ENCODE measurements around the gene FAT1. TPM values are rescaled to one million over a fixed set of nuclear protein-coding genes. Genes with fewer than 3 reads are reported as not detected.
A peak's percentile ranks its signal among the peaks of the same experiment; 100 is the strongest.

FAT1 gene
- total RNA-seq, 1 experiment from 2014 or later = 269 TPM

DNA sequence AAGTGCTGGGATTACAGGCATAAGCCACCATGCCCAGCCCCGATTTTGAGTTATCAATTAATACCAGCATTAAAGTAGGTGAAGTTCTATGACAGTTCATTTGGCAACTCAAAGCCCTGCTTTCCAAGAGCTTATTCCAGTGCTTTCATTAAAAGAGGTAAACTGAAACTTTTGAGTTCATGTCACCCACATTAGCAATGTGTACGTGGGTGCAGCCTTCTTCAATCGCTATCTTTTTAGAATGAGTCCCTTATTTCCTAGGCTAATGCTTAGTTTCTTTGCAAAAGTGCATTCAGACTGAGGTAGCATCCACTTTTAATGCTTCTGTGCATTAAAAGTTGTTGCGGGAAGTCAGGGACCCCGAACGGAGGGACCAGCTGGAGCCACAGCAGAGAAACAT is 142.2 kb downstream of the FAT1 start:
- DNase-seq (ENCODE audit: low read depth) = no peak

DNA sequence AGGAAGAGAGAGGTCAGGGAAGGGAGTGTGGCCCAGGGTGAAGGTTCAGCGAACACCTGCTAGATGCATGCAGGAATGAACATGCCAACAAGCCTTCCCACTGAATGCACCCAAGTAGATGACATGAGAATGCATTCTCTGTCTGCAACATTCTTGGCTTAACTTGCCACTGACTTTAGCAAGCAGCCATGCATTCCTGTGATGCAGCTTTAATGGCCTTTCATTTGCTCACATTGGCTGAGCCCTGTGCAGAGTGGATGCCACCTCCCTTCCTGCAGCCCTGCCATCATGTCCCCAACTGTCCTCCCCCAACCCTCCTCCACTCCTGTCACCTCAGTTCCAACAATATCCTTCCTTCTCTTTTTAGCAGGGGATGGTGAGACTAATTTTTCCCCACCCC is 143.0 kb downstream of the FAT1 start:
- DNase-seq (ENCODE audit: low read depth) = no peak

DNA sequence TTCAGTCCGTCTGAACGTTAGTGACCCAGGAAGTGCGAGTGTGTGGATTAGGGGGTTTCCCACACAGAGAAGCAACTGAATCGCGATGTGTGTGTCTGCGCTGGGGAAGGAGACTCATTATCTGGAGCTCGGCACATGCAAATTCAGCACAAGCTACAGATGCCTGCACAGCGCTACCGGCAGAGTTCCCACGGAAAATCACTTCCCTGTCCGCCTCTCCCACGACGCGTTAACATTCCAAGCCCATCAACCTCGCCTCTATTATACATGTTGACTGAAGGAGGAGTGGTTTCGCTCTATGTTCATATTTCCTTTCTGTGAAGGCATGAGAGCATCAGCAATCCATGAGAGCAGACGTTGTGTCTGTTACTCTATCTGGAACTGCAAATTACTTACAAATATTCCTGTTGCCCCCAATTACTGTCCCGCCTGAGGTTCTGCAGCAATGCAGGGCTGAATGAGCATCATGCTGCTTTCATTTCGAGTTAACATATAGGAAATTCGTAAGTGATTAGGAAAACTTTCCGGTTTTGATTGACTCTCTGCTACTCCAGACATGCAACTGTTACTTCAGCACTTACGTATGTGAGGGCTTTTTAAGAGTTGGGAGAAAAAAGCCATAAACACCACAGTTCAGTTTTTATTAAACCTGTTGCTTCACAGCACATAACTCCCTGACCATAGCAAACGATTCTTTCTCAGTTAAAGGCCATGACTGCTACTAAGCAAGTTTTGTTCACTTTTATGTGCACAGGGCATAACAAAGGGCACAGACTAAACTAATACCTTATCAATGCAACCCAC is 153.3 kb downstream of the FAT1 start:
- no peak for DNase-seq (ENCODE audit: low read depth)

DNA sequence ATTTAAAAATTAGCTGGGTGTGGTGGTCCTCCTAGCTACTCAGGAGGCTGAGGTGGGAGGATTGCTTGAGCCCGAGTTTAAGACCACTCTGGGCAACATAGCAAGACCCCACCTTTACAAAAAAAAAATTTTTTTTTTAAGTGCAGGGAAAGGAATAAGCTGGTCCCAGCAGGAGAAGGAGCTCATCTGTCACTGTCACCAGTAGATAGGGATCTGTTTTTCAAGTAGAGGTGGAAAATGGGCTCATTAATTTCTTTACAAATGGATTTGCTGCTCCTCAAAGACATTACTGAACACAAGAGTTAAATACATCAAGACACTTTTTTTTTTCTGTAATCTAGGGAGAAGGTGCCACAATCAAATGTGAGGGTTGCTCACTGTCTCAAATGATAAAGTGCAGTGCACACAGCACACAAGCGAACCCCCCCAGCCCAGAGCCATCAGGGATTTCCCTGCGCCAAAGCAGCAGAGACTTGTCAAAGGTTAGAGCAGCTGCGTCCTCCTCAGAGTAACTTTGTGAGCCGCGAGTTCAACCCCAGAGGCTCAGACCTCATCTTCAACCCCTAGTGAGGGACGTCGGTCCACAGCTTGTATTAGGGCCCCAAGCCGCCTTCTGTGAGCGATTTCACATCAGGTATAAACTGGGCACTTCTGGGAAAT is 154.0 kb downstream of the FAT1 start:
- no peak for DNase-seq (ENCODE audit: low read depth)

DNA sequence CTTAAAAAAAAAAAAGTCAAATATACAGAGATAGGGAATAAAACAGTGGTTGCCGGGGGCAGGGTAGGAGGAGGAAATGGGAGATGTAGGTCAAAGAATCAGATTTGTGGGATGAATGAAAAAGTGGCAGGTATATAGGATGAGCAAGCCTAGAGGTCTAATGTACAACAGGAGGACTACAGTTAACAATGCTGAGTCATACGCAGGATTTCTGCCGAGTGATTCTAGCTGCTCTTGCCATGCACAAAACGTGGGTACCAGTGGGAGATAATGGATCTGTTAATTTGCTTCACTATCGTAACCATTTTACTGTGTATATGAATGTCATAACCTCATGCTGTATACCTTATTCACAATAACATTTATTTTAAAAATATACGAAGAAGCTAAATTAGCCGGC is 157.6 kb downstream of the FAT1 start:
- DNase-seq (ENCODE audit: low read depth) = no peak

DNA sequence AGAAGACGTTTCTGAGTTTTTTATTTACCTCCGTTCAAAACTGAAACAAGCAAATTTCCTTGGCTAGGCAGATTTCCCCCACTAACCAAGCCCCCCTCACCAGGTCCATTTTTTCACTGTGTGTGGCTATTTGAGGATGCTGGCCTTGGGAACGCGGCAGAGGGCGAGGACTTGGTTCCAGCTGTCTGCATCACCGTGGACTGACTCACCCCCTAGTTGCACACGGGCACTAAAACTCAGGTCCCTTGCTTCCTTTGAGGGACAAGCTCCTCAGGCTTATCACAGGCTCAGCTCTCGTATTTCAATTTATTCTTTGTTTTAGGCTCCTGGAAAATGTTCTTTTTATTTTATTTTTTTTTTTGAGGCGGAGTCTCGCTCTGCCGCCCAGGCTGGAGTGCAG is 159.9 kb downstream of the FAT1 start:
- peak; percentile 29 for DNase-seq (ENCODE audit: low read depth)

DNA sequence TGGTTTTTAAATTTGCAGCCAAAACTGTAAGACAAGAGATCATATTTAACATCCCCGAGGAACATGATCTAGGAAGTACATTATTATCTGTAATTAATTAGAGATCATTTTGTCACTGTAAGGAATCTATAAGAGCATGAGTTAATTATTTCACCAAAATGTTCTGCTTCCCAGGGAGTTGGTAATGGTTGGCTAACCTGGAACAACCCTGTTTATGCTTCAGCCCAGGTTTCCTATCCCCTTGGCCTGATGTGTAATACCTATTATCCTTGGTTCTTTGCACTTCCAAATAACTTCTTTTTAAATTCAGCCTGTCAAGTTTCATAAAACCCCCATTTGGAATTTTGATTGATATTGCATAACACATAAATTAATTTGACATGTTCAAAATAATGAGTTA is 161.9 kb downstream of the FAT1 start:
- no peak for DNase-seq (ENCODE audit: low read depth)

DNA sequence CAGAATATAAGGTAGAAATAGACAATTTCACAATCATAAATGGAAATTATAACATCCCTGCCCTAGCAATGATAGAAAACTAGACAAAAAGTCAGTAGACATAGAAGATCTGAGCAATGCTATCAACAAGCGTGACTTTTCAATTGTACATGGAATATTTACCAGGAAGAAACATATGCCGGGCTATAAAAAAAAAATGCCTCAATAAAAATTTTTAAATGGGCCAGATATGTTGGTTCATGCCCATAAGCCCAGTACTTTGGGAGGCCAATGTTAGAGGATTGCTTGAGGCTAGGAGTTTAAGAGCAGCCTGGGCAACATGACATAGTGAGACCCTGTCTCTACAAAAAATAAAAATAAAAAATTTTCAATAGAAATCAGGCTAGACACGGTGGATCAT is 163.0 kb downstream of the FAT1 start:
- DNase-seq (ENCODE audit: low read depth) = no peak

DNA sequence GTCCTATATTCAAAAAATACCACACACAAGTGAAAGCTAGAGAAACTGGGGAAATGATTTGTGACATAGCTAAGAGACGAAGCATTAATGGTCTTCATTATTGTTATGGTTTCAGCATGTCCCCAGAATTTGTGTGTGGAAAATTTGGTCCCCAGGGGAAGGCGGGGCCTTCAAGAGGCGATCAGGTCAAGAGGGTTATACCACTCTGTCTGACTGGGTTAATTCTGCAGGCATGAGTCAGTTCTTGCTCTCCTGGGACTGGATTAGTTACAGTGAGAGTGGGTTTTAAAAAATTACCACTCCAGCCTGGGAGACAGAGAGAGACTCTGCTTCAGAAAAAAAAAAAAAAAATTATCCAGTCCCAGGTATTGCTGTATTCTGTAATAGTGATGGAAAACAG is 166.2 kb downstream of the FAT1 start:
- DNase-seq (ENCODE audit: low read depth) = peak; percentile 85

DNA sequence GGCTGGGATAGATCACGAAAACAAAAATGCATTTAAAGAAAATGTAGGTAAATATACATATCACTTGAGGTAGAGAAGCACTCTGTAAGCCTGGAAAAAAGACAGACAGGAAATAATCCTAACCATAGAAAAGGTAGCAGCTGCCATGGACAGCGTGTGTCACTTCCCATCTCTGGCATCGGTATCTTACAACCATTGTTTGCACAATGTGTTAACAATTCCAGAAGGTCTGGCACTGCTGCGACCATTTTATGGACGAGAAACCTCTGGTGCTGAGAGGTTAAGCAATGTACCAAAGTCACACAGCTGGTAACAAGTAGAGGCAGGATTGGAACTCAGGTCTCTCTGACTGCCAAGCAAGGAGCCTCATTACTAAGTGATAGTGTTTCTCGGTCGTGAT is 166.6 kb downstream of the FAT1 start:
- peak; percentile 55 for DNase-seq (ENCODE audit: low read depth)

DNA sequence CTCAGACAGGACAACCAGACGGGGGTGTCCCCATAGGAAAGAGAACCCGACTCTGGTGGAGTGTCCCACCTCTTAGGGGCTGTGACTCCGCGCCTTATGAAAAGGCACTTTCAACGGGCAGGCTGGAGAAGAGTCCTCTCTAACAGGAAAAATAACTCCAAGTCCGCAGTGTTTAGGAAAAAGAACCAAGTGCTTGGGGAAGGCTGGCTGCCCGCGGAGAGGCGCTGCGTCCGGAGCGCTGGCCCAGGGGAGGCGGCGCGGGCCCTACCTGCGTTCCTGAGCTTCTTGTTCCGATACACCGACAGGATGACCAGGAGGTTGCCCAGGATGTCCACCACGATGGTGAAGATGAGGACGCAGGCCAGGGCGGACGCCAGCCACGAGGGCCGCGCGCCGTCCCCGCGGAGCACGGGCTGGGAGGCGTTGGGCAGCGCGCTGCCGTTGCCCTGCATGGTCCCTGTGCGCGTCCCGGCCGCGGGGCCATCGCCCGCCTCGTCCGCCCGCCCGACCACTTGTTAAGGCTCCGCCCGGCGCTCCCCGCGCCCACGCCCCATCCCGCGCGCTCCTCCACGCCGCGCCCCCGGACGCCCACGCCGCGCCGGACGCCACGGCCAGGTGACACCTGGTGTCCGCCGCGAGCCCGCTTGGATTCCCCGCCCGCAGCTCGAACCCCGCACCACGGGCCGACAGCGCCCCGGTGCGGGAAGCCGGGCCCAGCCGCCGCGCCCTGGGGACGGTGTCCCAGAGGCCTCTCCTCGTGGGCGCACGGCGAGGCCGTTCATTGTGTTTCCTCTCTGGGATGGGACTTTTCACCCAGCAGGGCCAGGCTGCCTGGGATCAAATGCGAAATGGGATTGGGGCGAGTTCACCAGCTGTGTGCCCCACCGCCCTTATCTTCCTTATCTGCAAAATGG is 168.5 kb downstream of the FAT1 start, which contains the start of gene MTNR1A:
TSS of gene MTNR1A (minus strand) at position 654 of the 914 bp plus-strand sequence. CDS start at position 452, 202 bp downstream.
- no peak for DNase-seq (ENCODE audit: low read depth)

DNA sequence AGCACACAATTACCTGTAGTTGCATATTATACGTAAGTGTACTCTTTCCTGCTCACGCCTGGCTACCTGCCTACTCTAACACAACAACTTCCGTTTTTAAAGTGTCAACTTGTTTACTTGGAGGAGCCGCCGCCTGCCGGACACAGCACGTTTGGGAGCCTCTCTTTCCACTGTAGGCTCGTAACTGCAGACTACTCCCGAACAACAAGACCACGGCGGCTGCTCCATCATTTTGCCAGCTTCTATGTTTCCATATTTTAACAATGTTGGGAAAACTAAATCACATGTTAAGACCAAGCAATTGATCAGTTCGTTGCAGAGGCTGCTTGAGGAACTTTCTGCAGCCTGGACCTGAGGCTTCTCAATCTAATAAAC is 169.1 kb downstream of the FAT1 start:
- DNase-seq (ENCODE audit: low read depth) = peak; percentile 11

DNA sequence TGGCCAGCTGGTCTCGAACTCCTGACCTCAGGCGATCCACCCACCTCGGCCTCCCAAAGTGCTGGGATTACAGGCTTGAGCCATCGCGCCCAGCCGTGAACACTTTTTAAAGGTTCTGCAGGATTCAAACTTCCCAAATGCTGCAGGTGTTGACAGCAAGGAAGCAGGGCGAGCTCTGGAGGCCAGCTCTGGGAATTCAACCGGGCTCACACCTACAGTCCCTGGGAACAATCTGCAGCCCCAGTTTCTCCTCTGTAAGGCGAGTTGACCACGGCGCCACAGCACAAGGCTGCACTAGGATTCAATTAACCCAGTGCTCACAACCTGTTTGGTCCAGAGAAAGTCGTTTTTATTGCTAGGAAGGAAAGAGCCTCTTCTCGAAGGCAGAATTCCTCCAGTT is 169.9 kb downstream of the FAT1 start:
- no peak for DNase-seq (ENCODE audit: low read depth)

DNA sequence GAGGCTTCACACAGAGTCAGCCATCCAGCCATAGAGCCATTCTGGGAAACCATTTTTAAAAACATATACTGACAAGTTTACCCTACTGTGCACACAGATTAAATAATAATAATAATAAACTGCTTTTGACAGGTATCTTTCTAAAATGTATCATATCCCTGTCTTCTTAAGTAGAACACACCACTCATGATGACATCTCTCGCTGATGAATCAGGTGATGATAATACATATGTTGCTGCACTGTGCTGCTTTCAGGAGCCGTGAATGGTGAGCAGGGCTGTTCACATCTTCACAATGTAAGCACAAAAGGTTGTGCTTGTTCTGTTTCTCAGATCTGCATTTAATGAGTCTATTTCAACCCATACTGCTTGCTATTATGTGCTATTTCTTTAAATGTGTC is 171.8 kb downstream of the FAT1 start:
- DNase-seq (ENCODE audit: low read depth) = no peak

DNA sequence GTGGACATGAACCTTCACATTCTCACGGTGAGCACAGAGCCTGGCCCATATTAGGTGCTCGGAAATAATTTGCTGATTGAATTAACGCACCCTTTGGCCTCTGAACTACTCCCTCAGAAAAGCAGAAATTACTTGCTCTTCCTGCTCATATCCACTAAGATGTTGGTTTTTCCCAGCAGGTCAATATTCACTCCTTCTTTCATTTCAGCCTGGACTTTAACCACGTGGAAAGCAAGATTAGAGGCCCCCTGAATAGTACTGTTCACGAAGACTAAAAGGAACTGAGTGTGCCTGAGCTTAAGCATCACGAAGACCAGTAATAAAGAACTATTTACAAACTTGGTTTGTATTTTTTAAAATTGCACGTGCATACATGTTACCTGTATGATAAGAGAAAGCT is 178.2 kb downstream of the FAT1 start:
- DNase-seq (ENCODE audit: low read depth) = no peak

DNA sequence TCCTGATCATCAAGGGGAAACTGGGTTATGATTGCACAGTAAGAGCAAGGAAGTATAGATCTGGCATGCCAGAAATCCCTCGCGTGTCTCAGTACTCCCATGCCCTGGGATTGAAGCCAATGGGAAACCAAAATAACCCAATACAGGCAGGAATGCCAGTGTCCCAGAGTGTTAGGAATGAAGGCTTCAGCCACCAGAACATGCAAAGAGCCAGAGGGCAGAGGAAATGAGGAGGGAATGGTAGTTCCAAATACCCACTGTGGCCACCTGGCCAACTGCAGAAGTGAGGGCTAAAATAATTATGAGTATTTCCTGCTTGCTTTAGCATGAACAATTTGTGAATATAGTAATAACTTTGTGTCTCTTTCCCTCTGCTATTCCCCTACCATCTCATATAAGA is 180.4 kb downstream of the FAT1 start:
- no peak for DNase-seq (ENCODE audit: low read depth)

DNA sequence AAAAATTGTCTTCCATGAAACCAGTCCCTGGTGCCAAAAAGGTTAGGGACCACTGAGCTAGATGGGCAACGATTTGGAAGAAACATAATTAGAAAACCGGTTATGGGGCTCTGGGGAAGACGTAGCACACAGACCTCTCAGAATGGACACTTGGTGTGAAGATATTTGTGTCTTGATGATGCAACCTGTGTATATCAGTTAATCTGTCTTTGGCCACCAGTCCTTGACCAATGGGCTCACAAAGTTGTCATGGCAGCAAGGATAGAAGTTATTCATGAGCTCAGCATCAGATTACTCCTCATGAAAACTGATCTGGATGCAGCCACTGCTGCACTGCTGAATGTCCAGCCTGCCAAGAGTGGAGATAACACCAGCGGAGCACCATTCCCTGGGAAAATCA is 181.9 kb downstream of the FAT1 start:
- no peak for DNase-seq (ENCODE audit: low read depth)

DNA sequence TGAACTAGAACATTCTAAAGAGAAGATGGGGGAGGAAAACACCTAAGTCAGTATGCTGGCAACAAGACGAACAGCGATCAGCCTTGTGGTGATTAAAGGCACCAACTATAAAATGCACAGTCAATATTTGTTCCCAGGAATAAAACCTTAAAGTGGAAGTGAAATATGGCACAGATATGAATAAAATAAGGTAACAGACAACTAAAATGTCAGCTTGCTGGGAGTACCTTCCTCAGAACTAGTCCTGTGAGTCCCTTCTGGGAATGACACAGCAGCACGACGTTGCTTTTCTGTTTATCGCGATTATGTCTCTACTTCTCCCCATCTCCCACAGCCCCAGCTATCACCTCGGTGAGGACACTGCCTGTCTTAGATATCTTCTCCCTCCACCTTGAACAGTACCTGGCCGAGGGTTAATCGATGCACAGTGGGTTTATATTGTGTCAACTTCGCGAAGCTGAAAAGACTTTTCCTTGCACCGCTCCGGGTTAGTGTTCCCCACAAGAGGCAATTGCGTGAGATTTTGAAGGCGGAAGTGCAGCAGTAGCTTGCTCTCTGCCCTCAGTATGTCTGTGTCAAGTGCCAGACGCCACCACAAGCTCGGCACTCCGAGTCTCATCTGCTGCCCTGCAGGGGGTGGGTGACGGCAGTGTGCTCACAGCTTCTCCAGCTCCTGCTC is 185.7 kb downstream of the FAT1 start:
- no peak for DNase-seq (ENCODE audit: low read depth)

Data from LHCN-M2 (cell line).